Tibial nerve (tissue), 4 donors: ENCODE data around the gene CAB39. TPM values are rescaled to one million over a fixed set of nuclear protein-coding genes. Genes with fewer than 3 reads are reported as not detected.

Experiments
- DNase-seq, 2 donors: peaks; one replicate each; pipeline ENCODE4 v3.0.0-alpha.2; 2019; ENCODE audit warnings: low spot score in 2 of 2
- H3K27ac ChIP-seq, 4 donors: fragments of 200-600 bp; sonication (generic) in 3 of 4; one replicate each; pipeline ENCODE4 v1.5.1; 2017 to 2019; ENCODE audit warnings: mild to moderate bottlenecking in 1 of 4
- H3K27me3 ChIP-seq, 2 donors: fragments of 200-600 bp; sonication (generic) in 1 of 2; one replicate each; pipeline versions ENCODE4 v1.5.1 to v1.6.0; 2017 to 2019
- H3K36me3 ChIP-seq, 3 donors: fragments of 200-600 bp; sonication (generic); one replicate each; pipeline ENCODE4 v1.5.1; 2018 to 2019
- H3K4me1 ChIP-seq, 4 donors: fragments of 200-600 bp; sonication (generic) in 3 of 4; one replicate each; pipeline ENCODE4 v1.5.1; 2017 to 2019
- H3K4me3 ChIP-seq, 4 donors: fragments of 200-600 bp; sonication (generic) in 3 of 4; one replicate each; pipeline ENCODE4 v1.5.1; 2017 to 2019; ENCODE audit warnings: mild to moderate bottlenecking in 1 of 4, moderate library complexity in 1 of 4
- H3K9me3 ChIP-seq, 4 donors: fragments of 200-600 bp; sonication (generic) in 3 of 4; one replicate each; pipeline ENCODE4 v1.5.1; 2017 to 2019
- EP300 ChIP-seq, 2 donors: sonication (generic); formaldehyde crosslinking; IDR thresholded peaks; one replicate each; pipeline ENCODE4 v1.6.1; 2017; ENCODE audit warnings: antibody characterized with exemption in 2 of 2, mild to moderate bottlenecking in 1 of 2
- POLR2A ChIP-seq, 2 donors: fragments of 450-650 bp; IDR thresholded peaks; one replicate each; pipeline ENCODE4 v1.6.1; 2017; ENCODE audit warnings: antibody characterized with exemption in 2 of 2, mild to moderate bottlenecking in 2 of 2, moderate library complexity in 2 of 2
- WGBS, 2 donors: methylation state at CpG; one replicate each; pipeline ENCODE4 v1.1.5; 2018; 5-methylcytosine and 5-hydroxymethylcytosine counted together
- total RNA-seq, 4 donors: library from RNA; depleted of rRNA; stranded (reverse); fragments of >200 nt; gene quantifications; one replicate each; pipeline ENCODE4 v1.1.0, GENCODE V29; 2016
- TF ChIP-seq, protein P1 (sequence below), 5 experiments: fragments of 200-600 bp in 3 of 5; fragments of 450-650 bp in 2 of 5; sonication (generic) in 3 of 5; IDR thresholded peaks; one replicate each; pipeline ENCODE4 v1.5.1; 2016 to 2019; ENCODE audit warnings: antibody characterized with exemption in 5 of 5, mild to moderate bottlenecking in 3 of 5, moderate library complexity in 2 of 5

The CAB39 gene
- total RNA-seq, 4 donors from 2014 or later = 60.0 to 82.2 (median 69.7) TPM

DNA sequence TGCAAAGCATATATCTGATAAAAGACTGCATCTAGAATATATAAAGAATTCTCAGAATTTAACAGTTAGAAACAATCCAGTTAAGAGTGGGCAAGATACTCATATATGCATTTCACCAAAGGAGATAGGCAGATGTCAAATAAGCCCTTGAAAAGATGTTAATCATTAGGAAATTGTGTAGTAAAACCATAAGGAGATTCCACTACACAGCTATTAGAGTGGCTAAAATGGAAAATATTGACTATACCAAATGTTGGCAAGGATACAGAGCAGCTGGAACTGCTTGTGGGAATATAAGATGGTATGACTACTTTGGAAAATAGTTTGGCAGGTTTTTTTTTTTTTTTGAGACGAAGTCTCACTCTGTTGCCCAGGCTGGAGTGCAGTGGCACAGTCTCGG, 59.5 kb downstream of the CAB39 start:
- TF ChIP-seq POLR2A (IDR thresholded peaks at IDR 0.05) (no peak), EP300 (IDR thresholded peaks at IDR 0.05) (no peak)
- TF ChIP-seq, protein P1, sequence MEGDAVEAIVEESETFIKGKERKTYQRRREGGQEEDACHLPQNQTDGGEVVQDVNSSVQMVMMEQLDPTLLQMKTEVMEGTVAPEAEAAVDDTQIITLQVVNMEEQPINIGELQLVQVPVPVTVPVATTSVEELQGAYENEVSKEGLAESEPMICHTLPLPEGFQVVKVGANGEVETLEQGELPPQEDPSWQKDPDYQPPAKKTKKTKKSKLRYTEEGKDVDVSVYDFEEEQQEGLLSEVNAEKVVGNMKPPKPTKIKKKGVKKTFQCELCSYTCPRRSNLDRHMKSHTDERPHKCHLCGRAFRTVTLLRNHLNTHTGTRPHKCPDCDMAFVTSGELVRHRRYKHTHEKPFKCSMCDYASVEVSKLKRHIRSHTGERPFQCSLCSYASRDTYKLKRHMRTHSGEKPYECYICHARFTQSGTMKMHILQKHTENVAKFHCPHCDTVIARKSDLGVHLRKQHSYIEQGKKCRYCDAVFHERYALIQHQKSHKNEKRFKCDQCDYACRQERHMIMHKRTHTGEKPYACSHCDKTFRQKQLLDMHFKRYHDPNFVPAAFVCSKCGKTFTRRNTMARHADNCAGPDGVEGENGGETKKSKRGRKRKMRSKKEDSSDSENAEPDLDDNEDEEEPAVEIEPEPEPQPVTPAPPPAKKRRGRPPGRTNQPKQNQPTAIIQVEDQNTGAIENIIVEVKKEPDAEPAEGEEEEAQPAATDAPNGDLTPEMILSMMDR (IDR thresholded peaks at IDR 0.05) = no peak
- Histone ChIP-seq H3K27me3 (no peaks in the 10 kb centered on the region), H3K9me3 (peaks cover 0 to 3% (median 0%) of the 10 kb centered on the region in 4 donors), H3K27ac (no peak overlapping the region), H3K4me1 (peaks cover 0 to 15% (median 0%) of the 10 kb centered on the region in 4 donors), H3K4me3 (no peak overlapping the region), H3K36me3 (peaks cover 0 to 19% (median 0%) of the 10 kb centered on the region in 3 donors)
- no peak for DNase-seq
- WGBS, 2 donors = 95 to 98% methylated on average over 2 of the region's 2 CpGs

DNA sequence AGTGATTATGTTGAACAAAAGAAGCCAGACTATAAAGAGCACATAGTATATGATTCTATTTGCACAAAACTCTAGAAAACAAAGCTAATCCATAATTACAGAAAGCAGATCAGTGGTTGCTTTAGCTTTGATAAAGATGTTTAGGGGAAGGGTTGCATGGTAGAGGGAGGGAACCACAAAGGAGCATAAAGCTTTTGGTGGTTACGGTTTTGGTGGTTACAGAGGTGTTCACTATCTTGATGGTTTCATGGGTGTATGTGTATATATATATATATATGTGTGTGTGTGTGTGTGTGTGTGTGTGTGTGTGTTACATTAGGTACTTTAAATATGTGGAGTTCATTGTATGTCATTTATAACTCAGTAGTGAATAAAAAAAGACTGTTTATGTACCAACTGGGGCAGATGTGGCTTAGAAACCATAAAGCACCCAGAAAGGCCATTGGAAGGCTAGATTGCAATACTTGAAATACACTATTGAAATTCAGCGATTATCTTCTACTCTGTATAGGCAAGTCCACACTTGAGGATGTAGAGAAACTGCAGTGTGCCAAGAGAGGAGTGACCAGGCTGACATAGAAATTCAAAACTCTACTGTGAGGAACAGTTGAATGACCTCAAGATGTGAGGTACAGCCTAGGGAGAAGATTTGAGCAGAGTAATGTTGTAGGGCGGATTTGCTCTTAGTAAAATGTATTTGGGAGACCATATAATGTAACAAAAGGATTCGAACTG, 60.6 kb downstream of the CAB39 start:
- no peak for TF ChIP-seq EP300 (IDR thresholded peaks at IDR 0.05)
- TF ChIP-seq, protein P1 (IDR thresholded peaks at IDR 0.05) = no peak
- TF ChIP-seq POLR2A (IDR thresholded peaks at IDR 0.05) = no peak
- Histone ChIP-seq H3K4me1 (peaks cover 0 to 15% (median 0%) of the 10 kb centered on the region in 4 donors), H3K27ac (no peak overlapping the region), H3K27me3 (no peaks in the 10 kb centered on the region), H3K9me3 (peaks cover 0 to 3% (median 0%) of the 10 kb centered on the region in 4 donors), H3K4me3 (no peak overlapping the region), H3K36me3 (peaks cover 0 to 13% (median 0%) of the 10 kb centered on the region in 3 donors)
- DNase-seq = no peak
- whole genome bisulfite sequencing, 2 donors = 97 to 99% methylated on average over 4 of the region's 4 CpGs

DNA sequence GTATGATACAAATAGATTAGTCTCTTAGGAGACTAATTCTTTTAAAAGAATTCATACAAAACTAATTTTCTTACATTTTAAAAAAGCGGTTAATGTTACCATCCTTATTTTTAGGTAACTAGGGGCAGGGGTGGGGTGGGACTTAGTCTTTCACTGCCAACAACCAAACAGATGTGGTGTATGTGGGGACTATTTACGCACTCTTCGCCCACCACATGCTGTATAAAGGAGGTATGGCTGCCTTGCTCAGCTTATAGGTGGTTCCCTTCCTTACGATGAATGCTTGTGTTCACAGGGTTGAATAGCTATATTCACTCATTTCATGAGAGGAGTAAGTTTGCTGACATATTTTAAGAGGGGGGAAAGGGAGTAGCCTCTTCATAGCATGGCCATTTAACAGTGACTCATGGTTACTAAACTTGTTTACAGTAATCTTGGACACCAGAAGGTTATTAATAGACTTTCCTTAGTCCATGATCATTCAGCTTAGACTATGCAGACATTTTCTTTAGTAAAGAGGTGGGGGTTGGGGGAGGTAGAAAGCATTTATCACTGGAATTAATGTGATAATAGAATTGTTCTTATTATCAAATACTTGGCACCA, 61.8 kb downstream of the CAB39 start:
- peaks cover 0 to 25% (median 0%) of the 10 kb centered on the region in 4 donors for H3K4me1 ChIP-seq
- WGBS, 2 donors = 84% methylated on average over 4 of the region's 4 CpGs
- no peaks in the 10 kb centered on the region for H3K27me3 ChIP-seq
- DNase-seq = no peak
- peaks cover 0 to 3% (median 0%) of the 10 kb centered on the region in 4 donors for H3K9me3 ChIP-seq
- TF ChIP-seq, protein P1 (IDR thresholded peaks at IDR 0.05) = no peak
- TF ChIP-seq EP300 (IDR thresholded peaks at IDR 0.05) (no peak), POLR2A (IDR thresholded peaks at IDR 0.05) (no peak)
- H3K27ac ChIP-seq = peak overlapping the region in 1 of 4 donors; percentile 37
- no peak overlapping the region for H3K4me3 ChIP-seq
- peaks cover 0 to 13% (median 0%) of the 10 kb centered on the region in 3 donors for H3K36me3 ChIP-seq

DNA sequence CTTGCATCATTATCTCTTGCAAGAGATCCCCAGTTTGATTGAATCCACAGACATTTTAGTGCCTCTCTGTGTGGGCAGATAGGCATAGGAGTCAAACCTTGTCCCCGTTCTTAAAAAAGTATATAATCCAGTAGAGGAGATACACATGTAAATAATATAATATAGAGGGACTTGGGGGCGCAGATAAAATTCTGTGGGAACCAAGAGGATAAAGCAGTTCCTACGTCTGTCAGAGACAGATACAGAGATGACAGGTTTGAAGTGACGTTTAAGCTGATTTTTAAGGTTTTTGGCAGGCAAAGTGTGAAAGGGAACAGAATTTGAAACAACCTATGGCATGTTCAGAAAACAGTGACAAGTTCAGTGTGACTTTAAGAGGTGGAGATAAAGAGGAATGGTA, 63.1 kb downstream of the CAB39 start:
- WGBS, 2 donors = 98 to 99% methylated on average over 4 of the region's 4 CpGs
- Histone ChIP-seq H3K4me1 (peaks cover 0 to 25% (median 0%) of the 10 kb centered on the region in 4 donors), H3K27me3 (no peaks in the 10 kb centered on the region), H3K4me3 (no peak overlapping the region), H3K9me3 (peaks cover 0 to 3% (median 0%) of the 10 kb centered on the region in 4 donors), H3K36me3 (peaks cover 0 to 13% (median 0%) of the 10 kb centered on the region in 3 donors), H3K27ac (no peak overlapping the region)
- no peak for DNase-seq
- TF ChIP-seq POLR2A (IDR thresholded peaks at IDR 0.05) = no peak
- TF ChIP-seq EP300 (IDR thresholded peaks at IDR 0.05) = no peak
- TF ChIP-seq, protein P1 (IDR thresholded peaks at IDR 0.05) = no peak

DNA sequence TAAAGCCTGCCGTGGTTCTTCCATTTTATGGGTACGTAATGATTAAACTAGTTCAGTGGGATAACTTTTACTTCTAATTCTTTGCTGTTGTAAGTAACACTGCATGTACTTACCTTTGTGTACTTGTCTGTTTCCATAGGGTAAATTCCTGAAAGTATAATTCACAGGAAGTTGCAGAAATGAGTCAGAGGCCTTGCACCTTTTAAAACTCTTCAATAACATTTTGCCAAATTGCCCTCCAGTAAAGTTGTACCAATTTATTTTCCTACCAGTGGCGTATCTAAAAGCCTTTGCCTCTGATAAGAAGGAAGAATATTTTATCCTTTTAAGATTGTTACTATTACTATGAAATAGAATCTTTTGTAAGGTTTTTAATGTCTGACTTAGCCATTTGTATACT, 65.1 kb downstream of the CAB39 start:
- Histone ChIP-seq H3K9me3 (no peaks in the 10 kb centered on the region), H3K4me1 (peaks cover 0 to 31% (median 3%) of the 10 kb centered on the region in 4 donors), H3K27me3 (no peaks in the 10 kb centered on the region), H3K4me3 (no peak overlapping the region), H3K36me3 (peaks cover 0 to 3% (median 0%) of the 10 kb centered on the region in 3 donors), H3K27ac (no peak overlapping the region)
- DNase-seq = no peak
- 93 to 98% methylated on average over 3 of the region's 3 CpGs for WGBS, 2 donors
- TF ChIP-seq POLR2A (IDR thresholded peaks at IDR 0.05) (no peak), EP300 (IDR thresholded peaks at IDR 0.05) (no peak)
- TF ChIP-seq, protein P1 (IDR thresholded peaks at IDR 0.05) = no peak
